NCI-H146 treated with DMSO at 0.1 percent for 48 hours (cell line): ENCODE results near the gene CD1B.
"Not testable (repeated sequence)": the region's sequence is repeated elsewhere in the genome, so short reads cannot be mapped to it uniquely, and the experiment has no call there.

Source experiments
- DNase-seq: peaks from one replicate; lab custom pipeline; 2025; ENCODE audit not compliant: unreplicated experiment; lab: John Stamatoyannopoulos, UW

CD1B gene

DNA sequence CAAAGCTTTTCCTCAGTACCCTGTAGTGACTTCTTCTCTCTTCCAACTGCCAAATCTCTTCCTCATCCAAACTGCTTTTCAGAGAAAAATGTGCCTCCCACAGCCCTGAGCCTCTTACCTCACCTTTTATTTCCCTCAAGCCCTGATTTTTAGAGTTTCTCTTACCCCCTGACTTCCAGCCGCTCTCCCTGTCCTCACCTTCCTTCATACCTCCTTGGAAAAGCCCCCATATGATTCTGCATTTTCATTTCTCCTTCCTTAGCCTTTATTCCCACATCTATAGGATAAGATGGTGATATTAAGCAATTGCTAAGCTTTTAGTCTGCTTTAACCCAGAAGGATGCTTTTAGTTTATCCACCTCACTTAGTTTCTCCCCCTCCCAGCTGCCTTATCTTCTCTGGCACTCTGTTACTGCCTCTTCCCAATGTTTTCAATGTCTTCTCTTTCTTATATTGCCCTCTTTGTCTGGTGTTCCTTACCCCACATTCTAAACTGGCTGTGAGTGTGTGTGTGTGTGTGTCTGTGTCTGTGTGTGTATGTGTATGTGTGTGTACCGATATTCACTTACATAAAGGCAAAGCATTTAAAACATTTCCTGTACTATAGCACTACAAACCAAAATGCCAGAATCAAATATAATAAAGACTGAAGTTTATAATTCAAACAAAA is at the start of gene CD1B:
TSS of gene CD1B (minus strand) at position 51 of the 670 bp plus-strand sequence. CDS start 108 bp downstream, outside the sequence.
- no peak for DNase-seq

DNA sequence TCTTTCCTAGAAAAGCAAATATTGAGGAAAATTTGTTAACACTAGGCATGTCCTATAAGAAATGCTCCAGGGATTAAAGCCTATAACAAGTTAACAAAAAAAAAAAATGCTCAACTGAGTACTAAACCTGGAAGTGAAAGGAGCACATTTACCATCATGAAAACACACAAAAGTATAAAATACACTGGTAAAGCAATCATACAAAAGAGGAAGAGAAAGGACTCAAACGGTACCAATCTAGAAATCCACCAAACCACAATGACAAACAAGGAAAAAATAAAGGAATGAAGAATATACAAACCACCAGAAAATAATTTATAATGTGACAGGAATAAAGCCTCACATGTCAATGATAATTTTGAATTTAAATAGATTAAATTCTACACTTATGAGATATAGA is 43.5 kb upstream of the CD1B start:
- DNase-seq = no peak

DNA sequence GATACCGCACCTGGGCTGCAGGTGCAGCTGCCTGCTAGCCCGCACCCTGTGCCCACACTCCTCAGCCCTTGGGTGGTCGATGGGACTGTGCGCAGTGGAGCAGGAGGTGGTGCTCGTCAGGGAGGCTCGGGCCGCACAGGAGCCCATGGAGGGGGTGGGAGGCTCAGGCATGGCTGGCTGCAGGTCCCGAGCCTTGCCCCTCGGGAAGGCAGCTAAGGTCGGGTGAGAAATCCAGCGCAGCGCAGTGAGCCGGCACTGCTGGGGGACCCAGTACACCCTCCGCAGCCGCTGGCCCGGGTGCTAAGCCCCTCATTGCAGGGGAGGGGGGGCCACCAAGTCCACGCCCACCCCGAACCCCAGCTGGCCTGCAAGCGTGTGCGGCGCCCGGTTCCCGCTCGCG is 42.8 kb upstream of the CD1B start:
- not testable (repeated sequence) for DNase-seq

- no peak for DNase-seq
Observed at GRCh38 chr1:158371188-158371953, 40.0 kb upstream of the CD1B start.

DNA sequence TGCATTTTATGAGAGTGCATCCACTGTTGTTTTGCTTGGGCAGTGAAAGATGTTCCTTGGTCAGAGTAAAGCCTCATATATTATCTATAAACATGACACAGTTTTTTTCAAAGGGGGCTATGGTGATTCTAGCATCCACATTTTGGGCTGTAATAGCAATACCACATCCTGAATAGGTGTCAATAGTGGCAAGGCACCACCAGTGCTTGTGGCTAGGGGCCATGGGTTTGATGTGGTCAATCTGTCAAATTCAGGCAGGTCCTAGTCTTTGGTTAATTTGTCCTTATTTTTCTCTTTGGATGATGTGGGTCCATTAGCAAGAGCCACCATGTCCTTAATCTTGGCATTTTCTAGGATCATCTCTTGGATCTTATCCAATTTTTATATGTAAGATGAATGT is 35.5 kb upstream of the CD1B start:
- no peak for DNase-seq

- no peak for DNase-seq
Observed at GRCh38 chr1:158362941-158363340, 31.6 kb upstream of the CD1B start.

GRCh38 chr1:158362482-158362881 is 31.2 kb upstream of the CD1B start:
- DNase-seq = no peak

- no peak for DNase-seq
Observed at GRCh38 chr1:158357441-158357840, 26.1 kb upstream of the CD1B start.

- DNase-seq = no peak
Observed at GRCh38 chr1:158356616-158357015, 25.3 kb upstream of the CD1B start.

GRCh38 chr1:158355773-158356285 is 24.5 kb upstream of the CD1B start:
- DNase-seq = no peak

- DNase-seq = no peak
Observed at GRCh38 chr1:158354255-158354654, 22.9 kb upstream of the CD1B start.

- DNase-seq = no peak
Observed at GRCh38 chr1:158353303-158354075, 22.2 kb upstream of the CD1B start, which contains the start of gene CD1E. Gene CD1E, plus strand, starts transcription at chr1:158353894. Its CDS starts 95 bp downstream, at chr1:158353989.

- DNase-seq = not testable (repeated sequence)
Observed at GRCh38 chr1:158348946-158349345, 17.6 kb upstream of the CD1B start.

- not testable (repeated sequence) for DNase-seq
Observed at GRCh38 chr1:158336413-158336812, 5.1 kb upstream of the CD1B start.

- no peak for DNase-seq
Observed at GRCh38 chr1:158335213-158335532, 3.8 kb upstream of the CD1B start.

- DNase-seq = no peak
Observed at GRCh38 chr1:158334526-158335212, 3.3 kb upstream of the CD1B start.

GRCh38 chr1:158333405-158334155 is 2.2 kb upstream of the CD1B start:
- no peak for DNase-seq

DNA sequence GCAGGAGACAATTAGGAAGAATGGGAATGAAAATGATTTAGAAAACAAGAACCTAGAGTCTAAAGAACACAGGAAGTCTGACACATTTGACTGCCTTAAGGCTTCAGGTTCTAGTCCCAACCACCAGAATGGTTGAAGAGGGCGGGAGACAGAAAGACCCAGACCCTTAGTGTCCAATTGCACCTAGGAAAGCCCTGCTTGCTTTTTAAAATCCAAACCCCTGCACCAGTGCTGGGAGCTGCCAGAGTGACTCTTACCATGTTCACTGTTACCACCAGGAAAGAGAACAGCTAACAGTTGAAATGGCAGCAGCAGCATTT is 265 bp downstream of the CD1B start:
- no peak for DNase-seq

DNA sequence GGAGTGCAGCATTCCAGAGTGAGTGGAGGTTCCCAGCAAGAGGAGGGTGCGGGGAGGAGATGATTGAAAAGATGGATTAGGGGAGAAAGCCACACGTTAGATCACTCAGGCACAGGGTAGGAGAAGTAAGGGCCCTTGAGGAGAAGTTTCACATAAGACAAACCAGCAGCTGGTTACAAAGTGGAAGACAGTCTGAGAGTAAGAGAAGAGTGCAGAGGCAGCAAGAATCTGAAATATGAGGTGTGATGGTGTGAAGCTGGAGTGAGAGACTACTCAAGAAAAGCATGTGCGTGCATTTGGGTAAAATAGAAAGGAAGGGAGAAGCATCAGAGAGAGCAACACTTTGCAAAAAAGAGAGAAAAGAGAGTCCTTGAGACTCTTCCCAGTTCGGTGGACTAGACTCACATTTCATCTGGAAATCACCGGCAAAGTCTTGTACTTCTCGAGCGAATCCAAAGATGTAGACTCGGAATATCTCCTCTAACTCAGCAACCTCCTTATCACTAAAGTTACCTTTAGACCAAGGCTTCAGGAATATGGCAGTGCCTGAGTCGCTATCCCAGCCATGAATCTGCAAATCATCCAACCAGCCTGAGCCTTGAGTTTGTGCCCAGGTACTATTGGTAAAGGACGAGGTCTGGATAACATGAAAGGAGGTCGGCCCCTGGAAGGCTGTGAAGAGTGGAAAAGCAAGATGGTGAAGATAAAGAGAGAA is 783 bp downstream of the CD1B start:
- no peak for DNase-seq

- DNase-seq = no peak
Observed at GRCh38 chr1:158329733-158330132, 1.6 kb downstream of the CD1B start.
